Tibial artery (tissue), 4 donors: ENCODE measurements around the gene STK11IP.

ENCODE experiments used
- DNase-seq, 2 donors: peaks; one replicate each; pipeline ENCODE4 v3.0.0-alpha.2; 2019
- H3K27ac ChIP-seq, 2 donors: fragments of 200-600 bp; sonication (generic) in 1 of 2; 1 replicate in 1 of 2; 2 replicates in 1 of 2; pipeline ENCODE4 v1.5.1; 2018 to 2019; ENCODE audit warnings: mild to moderate bottlenecking in 1 of 2
- H3K27me3 ChIP-seq, 2 donors: fragments of 200-600 bp; sonication (generic) in 1 of 2; one replicate each; pipeline versions ENCODE4 v1.5.1 to v1.6.0; 2016 to 2019
- H3K36me3 ChIP-seq, 3 donors: fragments of 200-600 bp; sonication (generic) in 2 of 3; one replicate each; pipeline ENCODE4 v1.5.1; 2016 to 2019; ENCODE audit warnings: mild to moderate bottlenecking in 2 of 3
- H3K4me1 ChIP-seq, 4 donors: fragments of 200-600 bp; sonication (generic) in 2 of 4; 1 replicate in 3 of 4; 2 replicates in 1 of 4; pipeline ENCODE4 v1.5.1; 2016 to 2019
- H3K4me3 ChIP-seq, 2 donors: fragments of 200-600 bp; sonication (generic) in 1 of 2; 1 replicate in 1 of 2; 2 replicates in 1 of 2; pipeline ENCODE4 v1.5.1; 2018 to 2019; ENCODE audit warnings: mild to moderate bottlenecking in 2 of 2
- H3K9me3 ChIP-seq, 3 donors: fragments of 200-600 bp; sonication (generic) in 1 of 3; one replicate each; pipeline ENCODE4 v1.5.1; 2016 to 2019
- CTCF ChIP-seq, 2 experiments: fragments of 200-600 bp in 1 of 2; fragments of 450-650 bp in 1 of 2; IDR thresholded peaks; one replicate each; pipeline ENCODE4 v1.5.1; 2017 to 2019; ENCODE audit warnings: antibody characterized with exemption in 2 of 2, mild to moderate bottlenecking in 1 of 2, moderate library complexity in 1 of 2
- intact Hi-C: fragments of 100-400 bp; cut with DNase I; formaldehyde crosslinking; loops from one replicate; pipeline ENCODE4 v1.15.0; 2023; ENCODE audit warnings: low total_unique reads

Gene STK11IP

GRCh38 chr2:219556413-219556812 lies 41.2 kb upstream of the STK11IP start:
- no peak for DNase-seq
- no peak overlapping the region for H3K27ac ChIP-seq
- no peak overlapping the region for H3K4me3 ChIP-seq
- TF ChIP-seq CTCF (IDR thresholded peaks at IDR 0.05): no peak
- H3K36me3 ChIP-seq: peaks cover 0 to 47% (median 8%) of the 10 kb centered on the region in 3 donors
- intact Hi-C loops: no loop called here
- peaks cover 0 to 22% (median 17%) of the 10 kb centered on the region in 4 donors for H3K4me1 ChIP-seq
- H3K9me3 ChIP-seq: no peaks in the 10 kb centered on the region
- no peaks in the 10 kb centered on the region for H3K27me3 ChIP-seq

GRCh38 chr2:219557320-219557719 lies 40.3 kb upstream of the STK11IP start:
- Histone ChIP-seq H3K36me3 (peaks cover 0 to 56% (median 16%) of the 10 kb centered on the region in 3 donors), H3K27ac (no peak overlapping the region), H3K4me3 (no peak overlapping the region), H3K27me3 (no peaks in the 10 kb centered on the region), H3K9me3 (no peaks in the 10 kb centered on the region), H3K4me1 (peaks cover 0 to 13% (median 9%) of the 10 kb centered on the region in 4 donors)
- no peak for DNase-seq
- intact Hi-C loops: no loop called here
- no peak for TF ChIP-seq CTCF (IDR thresholded peaks at IDR 0.05)

DNA sequence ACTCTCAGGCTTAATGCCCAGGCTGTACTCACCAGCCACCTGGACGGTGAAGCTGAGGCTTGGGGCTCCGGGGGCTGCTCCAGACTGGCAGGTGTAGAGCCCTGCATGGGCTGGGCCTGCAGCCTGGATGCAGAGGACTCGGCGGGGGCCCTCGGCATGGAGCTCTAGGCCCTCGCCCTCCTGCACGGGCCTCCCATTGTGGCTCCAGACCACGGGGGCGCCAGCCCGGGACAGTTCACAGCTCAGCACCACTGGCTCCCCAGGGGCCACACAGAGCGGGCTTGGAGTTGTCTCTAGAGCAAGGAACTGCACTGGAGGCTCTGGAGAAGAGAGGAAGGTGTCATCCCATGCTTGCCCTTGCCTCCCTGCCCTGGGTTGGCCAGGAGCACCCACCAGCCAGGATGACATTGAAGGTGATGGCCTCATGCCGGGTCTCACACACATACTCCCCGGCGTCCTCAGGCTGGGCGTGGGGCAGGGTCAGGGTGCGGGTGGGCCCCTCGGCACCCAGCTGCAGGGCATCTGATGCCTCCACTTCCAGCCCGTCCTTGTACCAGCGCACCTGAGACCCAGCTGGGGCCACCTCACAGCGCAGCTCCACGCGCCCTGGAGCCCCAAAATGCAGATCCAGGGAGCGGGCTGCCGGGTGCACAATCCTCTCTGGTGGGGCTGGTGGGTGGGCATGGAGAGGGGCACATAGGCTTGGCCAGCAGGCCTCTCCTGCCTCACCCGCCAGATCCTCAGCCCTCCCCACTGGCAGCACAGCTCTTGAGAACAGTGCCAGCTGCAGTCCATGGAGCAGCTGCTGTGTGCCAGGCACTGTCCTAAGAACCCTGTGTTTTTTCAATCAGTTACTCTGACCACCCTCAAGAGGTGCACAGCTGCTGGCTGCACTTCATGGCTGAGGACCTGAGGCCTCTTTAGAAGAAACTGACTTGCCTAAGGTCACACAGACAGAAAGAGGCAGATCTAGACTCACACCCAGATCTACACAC lies 39.6 kb upstream of the STK11IP start:
- Histone ChIP-seq H3K27ac (no peak overlapping the region), H3K27me3 (no peaks in the 10 kb centered on the region), H3K4me1 (peaks cover 0 to 8% (median 4%) of the 10 kb centered on the region in 4 donors), H3K4me3 (no peak overlapping the region), H3K9me3 (no peaks in the 10 kb centered on the region), H3K36me3 (peaks cover 0 to 63% (median 23%) of the 10 kb centered on the region in 3 donors)
- no peak for DNase-seq
- no peak for TF ChIP-seq CTCF (IDR thresholded peaks at IDR 0.05)
- intact Hi-C loops: no loop called here

DNA sequence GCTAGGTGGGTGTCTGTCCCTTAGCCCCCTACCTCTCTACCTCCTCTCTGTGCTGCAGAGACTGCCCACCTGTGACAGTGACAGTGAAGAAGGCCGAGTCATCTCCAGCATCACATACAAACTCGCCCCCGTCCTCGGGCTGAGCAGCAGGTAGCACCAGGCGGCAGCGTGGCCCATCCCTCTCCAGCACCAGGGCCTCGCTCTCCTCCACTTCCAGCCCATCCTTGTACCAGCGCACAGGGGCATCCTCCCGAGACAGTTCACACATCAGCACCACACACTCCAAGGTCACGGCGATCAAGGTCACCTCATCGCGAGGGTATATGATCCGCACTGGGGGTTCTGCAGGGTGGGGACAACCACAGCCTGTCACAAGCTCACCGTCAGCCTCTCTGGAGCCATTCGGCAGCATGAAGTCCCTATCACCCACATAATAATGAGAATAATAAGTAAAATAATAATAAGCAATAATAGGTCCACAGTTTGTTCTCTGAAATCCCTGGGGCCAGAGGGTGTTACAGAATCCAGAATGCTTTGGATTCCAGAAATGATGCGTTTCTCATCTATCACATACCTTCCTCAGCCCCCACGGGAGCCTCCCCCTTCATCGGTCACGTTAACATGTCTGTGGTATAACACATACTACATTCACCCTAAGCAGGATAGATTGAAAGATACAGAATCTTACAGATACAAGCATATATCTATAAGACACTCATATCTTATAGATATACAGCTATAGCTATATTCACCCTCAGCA lies 38.3 kb upstream of the STK11IP start:
- no peaks in the 10 kb centered on the region for H3K27me3 ChIP-seq
- intact Hi-C loops: no loop called here
- H3K9me3 ChIP-seq: no peaks in the 10 kb centered on the region
- DNase-seq: no peak
- H3K27ac ChIP-seq: no peak overlapping the region
- H3K4me3 ChIP-seq: no peak overlapping the region
- H3K36me3 ChIP-seq: peaks cover 0 to 76% (median 35%) of the 10 kb centered on the region in 3 donors
- no peaks in the 10 kb centered on the region for H3K4me1 ChIP-seq
- TF ChIP-seq CTCF (IDR thresholded peaks at IDR 0.05): no peak

GRCh38 chr2:219560037-219560892 lies 37.4 kb upstream of the STK11IP start:
- intact Hi-C loops: no loop called here
- Histone ChIP-seq H3K27ac (no peak overlapping the region), H3K36me3 (peaks cover 5 to 85% (median 35%) of the 10 kb centered on the region in 3 donors), H3K4me1 (no peaks in the 10 kb centered on the region), H3K27me3 (no peaks in the 10 kb centered on the region), H3K4me3 (no peak overlapping the region), H3K9me3 (no peaks in the 10 kb centered on the region)
- TF ChIP-seq CTCF (IDR thresholded peaks at IDR 0.05): peak; percentile 32 to 78
- no peak for DNase-seq
